Activated naive CD4-positive, alpha-beta T cell treated with anti-CD3 and anti-CD28 coated beads for 36 hours (primary cell): Measurements from ENCODE around the gene LYPD6B. TPM values are rescaled to one million over a fixed set of nuclear protein-coding genes. Genes with fewer than 3 reads are reported as not detected.

Experiments used
- CTCF ChIA-PET: fragments of 350-600 bp; sonication (Branson Sonifier 250); formaldehyde crosslinking; loops from one replicate; lab custom pipeline; 2021; ENCODE audit warnings: antibody characterized with exemption; lab: Charles Lee
- DNase-seq: peaks from one replicate; pipeline ENCODE4 v3.0.0-alpha.2; 2020
- H3K27ac Mint-ChIP-seq: one replicate; pipeline ENCODE4 v1.8.0; 2021; ENCODE audit warnings: mild to moderate bottlenecking, mixed read lengths
- H3K27me3 Mint-ChIP-seq: one replicate; pipeline ENCODE4 v1.8.0; 2021; ENCODE audit warnings: low read depth, mixed read lengths
- H3K36me3 Mint-ChIP-seq: one replicate; pipeline ENCODE4 v1.8.0; 2021; ENCODE audit warnings: low read depth, mixed read lengths
- H3K4me1 Mint-ChIP-seq: one replicate; pipeline ENCODE4 v1.8.0; 2021; ENCODE audit warnings: low read depth, mixed read lengths
- H3K4me3 Mint-ChIP-seq: one replicate; pipeline ENCODE4 v1.8.0; 2021; ENCODE audit warnings: mild to moderate bottlenecking, moderate library complexity, mixed read lengths
- H3K9me3 Mint-ChIP-seq: one replicate; pipeline ENCODE4 v1.8.0; 2021; ENCODE audit warnings: mixed read lengths
- intact Hi-C: fragments of 100-400 bp; cut with micrococcal nuclease; formaldehyde crosslinking; loops from one replicate; pipeline ENCODE4 v1.15.1; 2023
- total RNA-seq, 2 experiments: library from RNA; stranded (reverse); gene quantifications; one replicate each; pipeline ENCODE4 v1.2.3, GENCODE V29; 2021

Gene LYPD6B
- total RNA-seq, 2 experiments from 2014 or later: not detected

- H3K27me3 Mint-ChIP-seq: peaks cover 35% of the 10 kb centered on the region
- intact Hi-C loops: loop anchor here (10.0 kb wide), 1 partner anchor 639 kb away; no protein-coding TSS in a partner anchor
- DNase-seq: no peak
- H3K36me3 Mint-ChIP-seq: no peaks in the 10 kb centered on the region
- H3K4me3 Mint-ChIP-seq: no peak overlapping the region
- peaks cover 28% of the 10 kb centered on the region for H3K4me1 Mint-ChIP-seq
- no peaks in the 10 kb centered on the region for H3K9me3 Mint-ChIP-seq
- CTCF ChIA-PET: interaction anchor here (0.5 to 1.6 kb wide), 2 partner anchors 116 to 146 kb away, joined by 5 read pairs; no protein-coding TSS in a partner anchor
- H3K27ac Mint-ChIP-seq: no peak overlapping the region
Measured at GRCh38 chr2:149164296-149164695, 125.8 kb downstream of the LYPD6B start.

GRCh38 chr2:149164827-149165226 lies 126.3 kb downstream of the LYPD6B start:
- H3K4me1 Mint-ChIP-seq: peaks cover 33% of the 10 kb centered on the region
- DNase-seq: no peak
- no peak overlapping the region for H3K27ac Mint-ChIP-seq
- H3K4me3 Mint-ChIP-seq: no peak overlapping the region
- no peaks in the 10 kb centered on the region for H3K9me3 Mint-ChIP-seq
- CTCF ChIA-PET: interaction anchor here (0.5 to 1.6 kb wide), 2 partner anchors 116 to 147 kb away, joined by 5 read pairs; no protein-coding TSS in a partner anchor
- no peaks in the 10 kb centered on the region for H3K36me3 Mint-ChIP-seq
- H3K27me3 Mint-ChIP-seq: peaks cover 35% of the 10 kb centered on the region
- intact Hi-C loops: loop anchor here (5.0 to 10.0 kb wide), 2 partner anchors 523 to 640 kb away; partner anchors contain the start of gene EPC2

GRCh38 chr2:149167001-149167780 lies 128.7 kb downstream of the LYPD6B start:
- no peak overlapping the region for H3K27ac Mint-ChIP-seq
- DNase-seq: peak; percentile 77
- CTCF ChIA-PET: no interaction called here
- intact Hi-C loops: loop anchor here (1.0 to 10.0 kb wide), 4 partner anchors 370 to 1146 kb away; partner anchors contain the start of genes EPC2, MBD5 and ORC4
- H3K9me3 Mint-ChIP-seq: peaks cover 6% of the 10 kb centered on the region
- H3K4me1 Mint-ChIP-seq: peaks cover 22% of the 10 kb centered on the region
- H3K4me3 Mint-ChIP-seq: no peak overlapping the region
- H3K27me3 Mint-ChIP-seq: peaks cover 31% of the 10 kb centered on the region
- no peaks in the 10 kb centered on the region for H3K36me3 Mint-ChIP-seq

- Mint-ChIP-seq H3K27me3 (peaks cover 27% of the 10 kb centered on the region), H3K36me3 (no peaks in the 10 kb centered on the region), H3K4me3 (no peak overlapping the region), H3K27ac (no peak overlapping the region), H3K4me1 (peaks cover 22% of the 10 kb centered on the region), H3K9me3 (peaks cover 10% of the 10 kb centered on the region)
- CTCF ChIA-PET: no interaction called here
- intact Hi-C loops: loop anchor here (1.0 to 10.0 kb wide), 4 partner anchors 369 to 1147 kb away; partner anchors contain the start of genes EPC2, MBD5 and ORC4
- no peak for DNase-seq
Measured at GRCh38 chr2:149167941-149168340, 129.4 kb downstream of the LYPD6B start.

GRCh38 chr2:149169656-149170055 lies 131.2 kb downstream of the LYPD6B start:
- no peak overlapping the region for H3K27ac Mint-ChIP-seq
- intact Hi-C loops: loop anchor here (5.0 to 10.0 kb wide), 2 partner anchors 527 to 645 kb away; partner anchors contain the start of gene EPC2
- H3K27me3 Mint-ChIP-seq: peaks cover 15% of the 10 kb centered on the region
- CTCF ChIA-PET: interaction anchor here (0.6 kb wide), 1 partner anchor 58 kb away, joined by 3 read pairs; no protein-coding TSS in a partner anchor
- H3K4me1 Mint-ChIP-seq: peaks cover 22% of the 10 kb centered on the region
- no peaks in the 10 kb centered on the region for H3K36me3 Mint-ChIP-seq
- H3K9me3 Mint-ChIP-seq: peaks cover 10% of the 10 kb centered on the region
- DNase-seq: peak; percentile 14
- H3K4me3 Mint-ChIP-seq: no peak overlapping the region

GRCh38 chr2:149170156-149170555 lies 131.7 kb downstream of the LYPD6B start:
- no peak for DNase-seq
- H3K9me3 Mint-ChIP-seq: peaks cover 10% of the 10 kb centered on the region
- no peak overlapping the region for H3K4me3 Mint-ChIP-seq
- H3K27ac Mint-ChIP-seq: no peak overlapping the region
- peaks cover 15% of the 10 kb centered on the region for H3K27me3 Mint-ChIP-seq
- intact Hi-C loops: no loop called here
- H3K36me3 Mint-ChIP-seq: no peaks in the 10 kb centered on the region
- H3K4me1 Mint-ChIP-seq: peaks cover 22% of the 10 kb centered on the region
- CTCF ChIA-PET: no interaction called here

GRCh38 chr2:149170911-149171310 lies 132.4 kb downstream of the LYPD6B start:
- CTCF ChIA-PET: no interaction called here
- intact Hi-C loops: no loop called here
- Mint-ChIP-seq H3K4me1 (peaks cover 22% of the 10 kb centered on the region), H3K4me3 (no peak overlapping the region), H3K27ac (no peak overlapping the region), H3K36me3 (no peaks in the 10 kb centered on the region), H3K9me3 (peaks cover 10% of the 10 kb centered on the region), H3K27me3 (peaks cover 11% of the 10 kb centered on the region)
- DNase-seq: no peak

GRCh38 chr2:149173220-149173619 lies 134.7 kb downstream of the LYPD6B start:
- Mint-ChIP-seq H3K36me3 (no peaks in the 10 kb centered on the region), H3K27me3 (peaks cover 11% of the 10 kb centered on the region), H3K4me1 (peaks cover 13% of the 10 kb centered on the region), H3K27ac (no peak overlapping the region), H3K4me3 (no peak overlapping the region), H3K9me3 (peaks cover 10% of the 10 kb centered on the region)
- no peak for DNase-seq
- intact Hi-C loops: no loop called here
- CTCF ChIA-PET: no interaction called here

- intact Hi-C loops: no loop called here
- Mint-ChIP-seq H3K4me3 (no peak overlapping the region), H3K27ac (no peak overlapping the region), H3K4me1 (no peaks in the 10 kb centered on the region), H3K9me3 (peaks cover 10% of the 10 kb centered on the region), H3K27me3 (peaks cover 9% of the 10 kb centered on the region), H3K36me3 (no peaks in the 10 kb centered on the region)
- CTCF ChIA-PET: no interaction called here
- no peak for DNase-seq
Measured at GRCh38 chr2:149175956-149176355, 137.5 kb downstream of the LYPD6B start.

- intact Hi-C loops: no loop called here
- H3K36me3 Mint-ChIP-seq: no peaks in the 10 kb centered on the region
- DNase-seq: no peak
- no peaks in the 10 kb centered on the region for H3K4me1 Mint-ChIP-seq
- H3K4me3 Mint-ChIP-seq: no peak overlapping the region
- H3K27me3 Mint-ChIP-seq: peaks cover 5% of the 10 kb centered on the region
- CTCF ChIA-PET: interaction anchor here (0.5 kb wide), 1 partner anchor 20 kb away, joined by 3 read pairs; no protein-coding TSS in a partner anchor
- no peak overlapping the region for H3K27ac Mint-ChIP-seq
- H3K9me3 Mint-ChIP-seq: no peaks in the 10 kb centered on the region
Measured at GRCh38 chr2:149178612-149179011, 140.1 kb downstream of the LYPD6B start.

- no peak for DNase-seq
- Mint-ChIP-seq H3K4me3 (no peak overlapping the region), H3K4me1 (no peaks in the 10 kb centered on the region), H3K27ac (no peak overlapping the region), H3K36me3 (no peaks in the 10 kb centered on the region), H3K27me3 (peaks cover 5% of the 10 kb centered on the region), H3K9me3 (no peaks in the 10 kb centered on the region)
- CTCF ChIA-PET: no interaction called here
- intact Hi-C loops: no loop called here
Measured at GRCh38 chr2:149180226-149180875, 141.9 kb downstream of the LYPD6B start.

- H3K9me3 Mint-ChIP-seq: no peaks in the 10 kb centered on the region
- H3K27me3 Mint-ChIP-seq: no peaks in the 10 kb centered on the region
- H3K36me3 Mint-ChIP-seq: no peaks in the 10 kb centered on the region
- DNase-seq: no peak
- H3K4me3 Mint-ChIP-seq: no peak overlapping the region
- intact Hi-C loops: no loop called here
- H3K27ac Mint-ChIP-seq: no peak overlapping the region
- CTCF ChIA-PET: interaction anchor here (0.7 kb wide), 1 partner anchor 103 kb away, joined by 3 read pairs; no protein-coding TSS in a partner anchor
- no peaks in the 10 kb centered on the region for H3K4me1 Mint-ChIP-seq
Measured at GRCh38 chr2:149183187-149183586, 144.7 kb downstream of the LYPD6B start.
